ENCODE data around the gene UCP2.

Gene UCP2

GRCh38 chr11:73991471-73992006 lies 8.9 kb upstream of the UCP2 start:
- peak in 1 of 2 experiments; percentile 21 for DNase-seq

GRCh38 chr11:73990730-73991129 lies 8.1 kb upstream of the UCP2 start:
- no peak for DNase-seq

GRCh38 chr11:73989156-73989555 lies 6.5 kb upstream of the UCP2 start:
- DNase-seq, result no peak

- DNase-seq, result no peak
Observed at GRCh38 chr11:73988227-73988626, 5.6 kb upstream of the UCP2 start.

GRCh38 chr11:73985661-73986060 lies 3.0 kb upstream of the UCP2 start:
- DNase-seq, result peak; percentile 16 to 18

GRCh38 chr11:73983741-73984538 lies 1.3 kb upstream of the UCP2 start:
- DNase-seq, result peak in 1 of 2 experiments; percentile 33

GRCh38 chr11:73982990-73983740 lies 522 bp upstream of the UCP2 start:
- peak; percentile 95 to 96 for DNase-seq

GRCh38 chr11:73981051-73981805 lies 1.4 kb downstream of the UCP2 start:
- peak; percentile 38 to 41 for DNase-seq

GRCh38 chr11:73980001-73980961 lies 2.4 kb downstream of the UCP2 start:
- DNase-seq, result peak; percentile 72 to 80

GRCh38 chr11:73978576-73979086 lies 4.0 kb downstream of the UCP2 start:
- no peak for DNase-seq

- DNase-seq, result no peak
Observed at GRCh38 chr11:73977856-73978519, 4.7 kb downstream of the UCP2 start.

GRCh38 chr11:73976451-73977151 lies 6.0 kb downstream of the UCP2 start:
- DNase-seq, result peak in 1 of 2 experiments; percentile 35

GRCh38 chr11:73975479-73975757 lies 7.2 kb downstream of the UCP2 start:
- DNase-seq, result peak in 1 of 2 experiments; percentile 36

- DNase-seq, result no peak
Observed at GRCh38 chr11:73974604-73975478, 7.8 kb downstream of the UCP2 start.

- DNase-seq, result peak; percentile 41 to 46
Observed at GRCh38 chr11:73972620-73973449, 9.8 kb downstream of the UCP2 start.

- DNase-seq, result peak; percentile 45 to 48
Observed at GRCh38 chr11:73972187-73972586, 10.5 kb downstream of the UCP2 start.

GRCh38 chr11:73971175-73971719 lies 11.4 kb downstream of the UCP2 start:
- peak; percentile 55 to 58 for DNase-seq

Data from activated T-cell treated with anti-CD3 and anti-CD28 coated beads, Interleukin-2, amount 50 U/mL, for 48 hours (primary cell).